GM18868 (cell line): ENCODE measurements around the gene EXOC3.
"Not testable (repeated sequence)": the region's sequence is repeated elsewhere in the genome, so short reads cannot be mapped to it uniquely, and the experiment has no call there.

ENCODE experiments used
- ATAC-seq: cut with Tn5 transposase; IDR thresholded peaks from one replicate; pipeline ENCODE4 v1.9.1; 2021; ENCODE audit warnings: mild to moderate bottlenecking, moderate library complexity; ENCODE audit not compliant: unreplicated experiment

The EXOC3 gene

DNA sequence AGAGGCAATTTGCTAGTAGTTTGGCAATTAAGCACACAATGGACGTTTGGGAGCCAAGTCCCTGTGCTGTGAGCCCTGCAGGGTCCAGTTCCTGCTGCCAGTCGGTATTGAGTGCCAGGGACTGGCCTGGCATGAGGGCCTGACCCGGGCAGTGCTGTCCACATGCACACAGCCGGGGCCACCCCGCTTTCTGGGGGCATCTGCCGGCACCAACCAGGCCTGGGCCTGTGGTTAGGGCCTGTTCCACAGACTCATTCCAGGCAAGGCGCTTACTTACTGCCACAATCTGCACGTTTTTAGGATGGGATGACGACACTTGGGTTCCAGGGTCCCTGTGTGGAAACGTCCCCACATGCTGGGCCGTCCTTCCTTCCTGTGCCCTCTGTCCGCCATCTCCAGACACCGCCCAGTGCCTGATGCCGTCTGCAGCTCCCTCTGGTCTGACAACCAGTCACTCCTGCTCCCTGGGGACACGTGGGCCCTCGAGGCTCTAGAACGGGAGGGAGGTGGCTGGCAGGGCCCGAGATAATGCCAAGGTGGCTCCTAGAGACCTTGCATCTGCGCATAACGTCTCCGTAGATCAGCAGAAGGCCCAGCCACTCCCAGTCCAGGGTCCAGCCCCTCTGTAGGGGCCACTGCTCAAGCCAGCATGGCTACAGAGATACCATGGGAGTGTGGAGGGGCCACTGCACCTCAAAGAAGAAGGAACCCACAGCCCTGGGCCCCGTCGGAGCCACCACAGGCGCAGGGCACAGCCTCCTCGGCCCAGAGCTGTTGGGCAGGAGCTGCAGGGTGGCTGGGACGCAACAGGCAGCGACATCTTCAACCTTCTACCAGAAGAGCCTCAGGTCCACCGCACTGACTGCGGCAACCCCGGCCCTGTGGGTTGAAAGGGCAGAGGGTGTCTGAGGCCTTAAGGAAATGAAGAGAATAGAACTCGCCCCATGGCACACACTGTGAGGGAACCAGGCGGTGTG lies 56.5 kb downstream of the EXOC3 start:
- no peak for ATAC-seq

- ATAC-seq = no peak
Observed at GRCh38 chr5:500491-500890, 57.5 kb downstream of the EXOC3 start.

DNA sequence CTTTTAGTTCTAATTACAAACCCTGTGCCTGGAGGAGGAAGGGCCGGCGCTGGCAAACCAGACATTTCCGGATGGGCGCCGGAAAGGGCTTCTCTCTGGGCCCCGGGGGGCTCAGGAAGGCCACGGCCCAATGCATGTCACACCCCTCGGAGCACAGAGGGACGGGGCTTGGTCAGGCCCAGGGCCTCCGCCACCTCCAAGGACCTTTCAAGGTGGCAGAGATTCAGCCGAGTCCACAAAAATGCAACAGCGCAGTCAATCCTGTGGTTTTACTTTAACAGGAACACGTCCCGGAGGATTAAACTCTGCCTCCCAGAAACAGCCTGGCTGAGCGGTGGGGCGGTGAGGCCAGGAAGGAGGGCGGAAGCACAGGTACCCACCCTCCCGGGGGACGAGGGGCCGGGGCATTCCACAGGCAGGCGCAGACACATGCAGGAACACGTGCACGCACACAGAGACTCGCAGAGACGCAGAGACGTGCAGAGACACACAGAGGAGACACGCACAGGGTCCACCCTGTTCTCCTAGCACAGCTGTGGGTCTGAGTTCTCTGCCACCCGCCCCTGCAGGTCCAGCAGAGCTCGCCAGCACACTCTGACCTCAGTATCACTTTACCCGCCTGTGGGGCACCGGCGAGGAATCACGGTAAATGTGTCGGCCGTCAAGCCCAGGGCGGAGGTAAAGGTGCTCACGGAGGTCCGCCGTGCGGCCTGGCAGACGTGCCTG lies 58.3 kb downstream of the EXOC3 start:
- no peak for ATAC-seq

DNA sequence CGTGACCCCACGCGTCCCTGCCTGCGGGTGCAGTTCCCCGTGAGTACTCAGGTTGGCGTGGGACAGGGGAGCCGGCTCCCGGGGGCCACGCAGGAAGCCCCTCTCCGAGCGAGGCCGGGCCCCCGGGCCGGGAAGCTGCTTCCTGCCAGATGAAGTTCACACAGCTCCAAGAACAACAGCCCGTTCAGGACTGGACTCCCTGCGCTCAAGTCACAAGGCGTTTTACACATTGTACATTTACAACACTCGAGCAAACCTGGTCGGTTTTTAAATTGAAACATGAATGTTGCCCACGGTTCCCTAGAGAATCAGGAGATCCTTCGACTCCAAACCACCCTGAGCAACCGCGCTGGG lies 58.8 kb downstream of the EXOC3 start:
- no peak for ATAC-seq

- ATAC-seq = no peak
Observed at GRCh38 chr5:502325-503079, 59.5 kb downstream of the EXOC3 start.

- no peak for ATAC-seq
Observed at GRCh38 chr5:504326-505154, 61.6 kb downstream of the EXOC3 start.

- ATAC-seq = no peak
Observed at GRCh38 chr5:505951-506525, 63.1 kb downstream of the EXOC3 start.

GRCh38 chr5:507986-508575 lies 65.1 kb downstream of the EXOC3 start:
- not testable (repeated sequence) for ATAC-seq

- ATAC-seq = no peak
Observed at GRCh38 chr5:509611-510185, 66.7 kb downstream of the EXOC3 start.

- no peak for ATAC-seq
Observed at GRCh38 chr5:510521-510920, 67.5 kb downstream of the EXOC3 start.

DNA sequence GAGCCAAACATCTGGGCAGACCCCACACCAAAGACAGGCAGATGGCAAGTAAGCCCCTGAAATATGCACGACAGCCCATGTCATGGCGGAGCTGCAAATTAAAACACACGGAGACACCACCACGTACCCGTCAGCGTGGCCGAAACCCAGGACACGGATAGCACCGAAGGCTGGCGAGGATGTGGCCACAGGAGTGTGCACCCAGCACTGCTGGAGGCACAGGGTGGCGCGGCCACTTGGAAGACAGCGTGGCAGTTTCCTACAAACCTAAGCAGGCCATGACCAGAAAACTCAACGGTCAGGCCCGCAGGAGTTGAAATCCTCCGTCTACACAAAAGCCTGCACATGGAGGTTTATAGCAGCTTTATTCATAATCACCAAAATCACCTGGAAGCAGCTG lies 68.5 kb downstream of the EXOC3 start:
- ATAC-seq = no peak

DNA sequence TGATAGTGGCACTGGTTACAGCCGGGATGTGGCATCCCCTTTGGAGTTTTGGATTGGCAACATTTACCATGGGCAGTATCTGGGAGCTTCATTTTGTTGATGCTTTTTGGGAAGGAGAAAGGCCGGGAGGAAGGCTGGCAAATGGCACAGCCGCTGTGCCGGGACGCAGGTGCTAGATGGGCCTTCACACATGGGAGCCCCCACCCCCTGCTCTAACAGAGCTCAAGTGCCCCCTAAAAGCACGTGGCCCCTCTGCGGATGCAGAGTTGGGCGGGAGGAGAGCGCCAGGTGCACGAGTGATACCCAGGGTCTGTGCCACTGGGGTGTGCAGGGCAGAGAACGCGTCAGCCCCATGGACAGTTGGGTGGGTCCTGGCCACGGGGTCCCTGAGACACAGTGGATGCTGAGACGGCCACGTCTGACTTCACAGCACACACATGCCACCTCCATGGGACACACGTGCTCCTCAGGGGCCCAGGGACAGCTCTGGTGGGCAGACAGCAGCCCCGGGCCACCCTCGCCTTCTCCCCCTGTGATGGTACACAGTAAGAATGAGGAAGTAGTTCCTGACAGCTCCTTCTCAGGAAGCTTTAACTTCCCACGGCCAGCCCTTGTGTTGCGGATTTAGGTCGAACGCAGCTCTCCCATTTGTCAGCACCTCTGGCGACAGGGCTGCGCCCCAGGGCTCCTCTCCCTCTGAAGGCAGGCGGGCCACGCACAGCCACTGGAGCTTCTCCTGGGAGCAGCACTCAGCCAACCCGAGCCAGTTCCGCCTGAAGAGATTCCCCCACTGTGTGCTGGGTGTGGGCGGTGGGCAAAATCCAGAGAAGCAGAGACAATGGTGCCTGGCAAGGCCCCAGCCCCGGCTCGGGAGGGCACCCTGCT lies 70.5 kb downstream of the EXOC3 start:
- no peak for ATAC-seq

GRCh38 chr5:514101-514485 lies 71.1 kb downstream of the EXOC3 start:
- no peak for ATAC-seq

- ATAC-seq = no peak
Observed at GRCh38 chr5:514673-515072, 71.7 kb downstream of the EXOC3 start.

DNA sequence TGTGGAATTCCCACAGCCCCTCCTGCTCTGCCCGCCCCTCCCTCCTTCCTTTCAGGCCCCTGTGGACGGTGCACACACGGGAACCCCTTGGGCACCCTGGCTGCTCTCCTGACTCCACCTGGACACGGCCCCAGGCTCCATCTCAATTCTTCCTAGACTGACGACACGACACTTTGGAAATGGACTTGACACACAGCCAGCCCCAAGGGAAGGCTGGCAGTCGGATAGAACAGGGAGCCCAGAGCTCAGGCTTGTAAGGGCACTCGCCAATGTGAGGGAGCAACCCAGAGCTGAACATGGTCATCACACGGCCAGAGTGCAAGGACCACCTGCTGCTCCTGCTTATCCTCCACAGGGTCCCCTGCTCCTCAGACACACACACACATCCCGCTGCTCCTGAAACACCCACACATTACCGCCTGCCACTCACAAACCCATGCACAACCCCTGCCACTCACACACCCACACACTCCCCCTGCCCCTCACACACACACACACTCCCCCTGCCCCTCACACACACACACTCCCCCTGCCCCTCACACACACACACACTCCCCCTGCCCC lies 72.4 kb downstream of the EXOC3 start:
- no peak for ATAC-seq

DNA sequence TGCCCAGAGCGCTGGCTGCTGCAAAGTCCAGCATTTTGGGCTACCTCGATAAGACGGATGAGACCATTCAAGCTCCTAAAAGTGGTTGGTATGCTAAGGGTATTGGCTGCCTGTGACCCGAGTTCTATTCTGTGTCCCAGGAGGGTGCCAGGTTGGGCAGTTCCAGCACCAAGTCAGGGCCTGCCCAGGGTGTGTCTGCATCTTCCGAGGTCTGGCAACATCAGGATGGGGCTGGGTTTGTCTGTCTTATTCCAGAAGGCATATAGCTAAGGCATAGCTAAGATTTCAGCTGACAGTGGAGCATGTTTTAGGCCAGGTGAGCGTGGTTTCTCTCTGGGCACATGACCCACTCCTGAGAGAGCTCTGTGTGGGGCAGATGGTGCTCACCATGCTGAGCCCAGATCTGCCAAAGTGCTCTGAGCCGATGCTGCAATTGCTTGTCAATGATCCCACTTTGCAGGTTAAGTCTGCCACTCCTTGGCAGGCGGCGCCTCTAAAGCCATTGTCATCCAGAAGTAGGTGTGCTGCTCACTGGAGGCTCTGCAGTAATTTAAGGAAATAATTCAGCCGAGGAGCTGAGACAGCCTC lies 73.5 kb downstream of the EXOC3 start:
- no peak for ATAC-seq
